ENCODE results near the gene PRM2.

PRM2 gene

GRCh38 chr16:11276143-11276895 is at the start of gene PRM2:
Gene PRM2 (minus strand): TSS chr16:11276480. CDS start chr16:11276370, 110 bp downstream.
- DNase-seq (ENCODE audit: low read depth in 2 of 2, low spot score in 1 of 2) = no peak

GRCh38 chr16:11325404-11326083 is 49.3 kb upstream of the PRM2 start:
- no peak for DNase-seq (ENCODE audit: low read depth in 2 of 2, low spot score in 1 of 2)

GRCh38 chr16:11323551-11324336 is 47.5 kb upstream of the PRM2 start:
- no peak for DNase-seq (ENCODE audit: low read depth in 2 of 2, low spot score in 1 of 2)

GRCh38 chr16:11322823-11323222 is 46.5 kb upstream of the PRM2 start:
- DNase-seq (ENCODE audit: low read depth in 2 of 2, low spot score in 1 of 2) = no peak

GRCh38 chr16:11321662-11322061 is 45.4 kb upstream of the PRM2 start:
- no peak for DNase-seq (ENCODE audit: low read depth in 2 of 2, low spot score in 1 of 2)

- DNase-seq (ENCODE audit: low read depth in 2 of 2, low spot score in 1 of 2) = no peak
Observed at GRCh38 chr16:11320170-11320569, 43.9 kb upstream of the PRM2 start.

- no peak for DNase-seq (ENCODE audit: low read depth in 2 of 2, low spot score in 1 of 2)
Observed at GRCh38 chr16:11319529-11320146, 43.4 kb upstream of the PRM2 start.

GRCh38 chr16:11318817-11319216 is 42.5 kb upstream of the PRM2 start:
- no peak for DNase-seq (ENCODE audit: low read depth in 2 of 2, low spot score in 1 of 2)

GRCh38 chr16:11316331-11317015 is 40.2 kb upstream of the PRM2 start:
- no peak for DNase-seq (ENCODE audit: low read depth in 2 of 2, low spot score in 1 of 2)

- no peak for DNase-seq (ENCODE audit: low read depth in 2 of 2, low spot score in 1 of 2)
Observed at GRCh38 chr16:11315510-11315909, 39.2 kb upstream of the PRM2 start.

- DNase-seq (ENCODE audit: low read depth in 2 of 2, low spot score in 1 of 2) = no peak
Observed at GRCh38 chr16:11314309-11314894, 38.1 kb upstream of the PRM2 start.

- DNase-seq (ENCODE audit: low read depth in 2 of 2, low spot score in 1 of 2) = no peak
Observed at GRCh38 chr16:11313493-11314308, 37.4 kb upstream of the PRM2 start.

- no peak for DNase-seq (ENCODE audit: low read depth in 2 of 2, low spot score in 1 of 2)
Observed at GRCh38 chr16:11312718-11313492, 36.6 kb upstream of the PRM2 start.

GRCh38 chr16:11310997-11311561 is 34.8 kb upstream of the PRM2 start:
- DNase-seq (ENCODE audit: low read depth in 2 of 2, low spot score in 1 of 2) = no peak

- DNase-seq (ENCODE audit: low read depth in 2 of 2, low spot score in 1 of 2) = no peak
Observed at GRCh38 chr16:11310634-11310977, 34.3 kb upstream of the PRM2 start.

GRCh38 chr16:11309895-11310633 is 33.8 kb upstream of the PRM2 start:
- no peak for DNase-seq (ENCODE audit: low read depth in 2 of 2, low spot score in 1 of 2)

- DNase-seq (ENCODE audit: low read depth in 2 of 2, low spot score in 1 of 2) = no peak
Observed at GRCh38 chr16:11308493-11309283, 32.4 kb upstream of the PRM2 start.
